ENCODE results near the gene CA10. TPM values are rescaled to one million over a fixed set of nuclear protein-coding genes. Genes with fewer than 3 reads are reported as not detected.

Gene CA10
- polyA plus RNA-seq, 1 donor (not counting 4 experiments of a cell fraction or from before 2014, with no cell fraction given), result 2.9 TPM

- TF ChIP-seq CTCF (optimal IDR thresholded peaks at IDR 0.05 in 1 of 3, IDR thresholded peaks at IDR 0.05 in 1 of 3, conservative IDR thresholded peaks at IDR 0.05 in 1 of 3; ENCODE audit: extremely low read depth in 1 of 3, insufficient read depth in 2 of 3, low read length in 3 of 3), result no peak
- TF ChIP-seq EZH2 (IDR thresholded peaks at IDR 0.05; ENCODE audit: low read length), result no peak
- H3K4me3 ChIP-seq (ENCODE audit: control insufficient read depth in 2 of 3, extremely low read depth in 1 of 3, insufficient read depth in 2 of 3, low read depth in 1 of 3, low read length in 3 of 3), result no peak overlapping the region
- no peak overlapping the region for H2AFZ ChIP-seq (ENCODE audit: control insufficient read depth, low read length)
- no peaks in the 10 kb centered on the region for H3K9me3 ChIP-seq (ENCODE audit: control insufficient read depth, low read depth, low read length)
- no peaks in the 10 kb centered on the region for H3K36me3 ChIP-seq (ENCODE audit: control insufficient read depth in 2 of 2, extremely low read depth in 1 of 2, insufficient read depth in 2 of 2, low read length in 2 of 2)
- FAIRE-seq (no peak), DNase-seq (ENCODE audit: low read depth, low spot score) (no peak)
- no peaks in the 10 kb centered on the region for H3K9me1 ChIP-seq (ENCODE audit: control insufficient read depth, extremely low read depth, insufficient read depth, low read length)
- dilution Hi-C loops (cut with MboI; ENCODE audit: extremely low pct_ligation_motif_present, low sequenced_read_pairs), result no loop called here
- no peaks in the 10 kb centered on the region for H3K27me3 ChIP-seq (ENCODE audit: control insufficient read depth, extremely low read depth, insufficient read depth, low read length)
- no peaks in the 10 kb centered on the region for H3K79me2 ChIP-seq (ENCODE audit: control insufficient read depth, insufficient read depth, low read length)
- H3K9ac ChIP-seq (ENCODE audit: control insufficient read depth, extremely low read depth, insufficient read depth, low read length), result no peak overlapping the region
- no peaks in the 10 kb centered on the region for H4K20me1 ChIP-seq (ENCODE audit: control insufficient read depth, extremely low read depth, insufficient read depth, low read length)
- H3K4me2 ChIP-seq (ENCODE audit: control insufficient read depth, extremely low read depth, insufficient read depth, low read depth, low read length), result no peak overlapping the region
- no peak overlapping the region for H3K27ac ChIP-seq (ENCODE audit: control insufficient read depth, insufficient read depth, low read length)
- H3K4me1 ChIP-seq (ENCODE audit: control insufficient read depth, extremely low read depth, insufficient read depth, low read length), result peaks cover 2% of the 10 kb centered on the region
Measured at GRCh38 chr17:51610155-51610554, 548.4 kb downstream of the CA10 start.

GRCh38 chr17:51608251-51608933, 550.1 kb downstream of the CA10 start:
- Histone ChIP-seq H3K27me3 (ENCODE audit: control insufficient read depth, extremely low read depth, insufficient read depth, low read length) (no peaks in the 10 kb centered on the region), H3K36me3 (ENCODE audit: control insufficient read depth in 2 of 2, extremely low read depth in 1 of 2, insufficient read depth in 2 of 2, low read length in 2 of 2) (no peaks in the 10 kb centered on the region), H4K20me1 (ENCODE audit: control insufficient read depth, extremely low read depth, insufficient read depth, low read length) (no peaks in the 10 kb centered on the region), H3K9ac (ENCODE audit: control insufficient read depth, extremely low read depth, insufficient read depth, low read length) (no peak overlapping the region), H3K4me2 (ENCODE audit: control insufficient read depth, extremely low read depth, insufficient read depth, low read depth, low read length) (no peak overlapping the region), H3K27ac (ENCODE audit: control insufficient read depth, insufficient read depth, low read length) (no peak overlapping the region), H3K4me1 (ENCODE audit: control insufficient read depth, extremely low read depth, insufficient read depth, low read length) (no peaks in the 10 kb centered on the region), H2AFZ (ENCODE audit: control insufficient read depth, low read length) (no peak overlapping the region), H3K79me2 (ENCODE audit: control insufficient read depth, insufficient read depth, low read length) (no peaks in the 10 kb centered on the region), H3K9me3 (ENCODE audit: control insufficient read depth, low read depth, low read length) (no peaks in the 10 kb centered on the region), H3K9me1 (ENCODE audit: control insufficient read depth, extremely low read depth, insufficient read depth, low read length) (no peaks in the 10 kb centered on the region), H3K4me3 (ENCODE audit: control insufficient read depth in 2 of 3, extremely low read depth in 1 of 3, insufficient read depth in 2 of 3, low read depth in 1 of 3, low read length in 3 of 3) (no peak overlapping the region)
- FAIRE-seq, result no peak
- no peak for DNase-seq (ENCODE audit: low read depth, low spot score)
- dilution Hi-C loops (cut with MboI; ENCODE audit: extremely low pct_ligation_motif_present, low sequenced_read_pairs), result no loop called here
- TF ChIP-seq EZH2 (IDR thresholded peaks at IDR 0.05; ENCODE audit: low read length), result no peak
- TF ChIP-seq CTCF (optimal IDR thresholded peaks at IDR 0.05 in 1 of 3, IDR thresholded peaks at IDR 0.05 in 1 of 3, conservative IDR thresholded peaks at IDR 0.05 in 1 of 3; ENCODE audit: extremely low read depth in 1 of 3, insufficient read depth in 2 of 3, low read length in 3 of 3), result no peak

Measured in keratinocyte (primary cell).